HCT116 (cell line): Measurements from ENCODE around the gene ADIPOR1. TPM values are rescaled to one million over a fixed set of nuclear protein-coding genes. Genes with fewer than 3 reads are reported as not detected.
A peak's percentile ranks its signal among the peaks of the same experiment; 100 is the strongest.

Source experiments
- ATAC-seq: fragments of 200-7000 bp; cut with Tn5 transposase; 2 replicates; pipeline ENCODE4 v1.9.1; 2020; ENCODE audit warnings: mild to moderate bottlenecking, moderate library complexity
- BruUV-seq: library from RNA; stranded (reverse); fragments of 400-500 nt; replicated peaks from 2 replicates; lab custom pipeline; 2021; lab: Mats Ljungman, UMichigan
- CTCF ChIA-PET: fragments of 300-600 bp; sonication (Branson Sonifier 250); formaldehyde crosslinking; loops from one replicate; lab custom pipeline; 2021; ENCODE audit warnings: antibody characterized with exemption; lab: Charles Lee
- POLR2A ChIA-PET: fragments of 300-600, 350-600 bp; sonication (Branson Sonifier 250); formaldehyde crosslinking; loops from one replicate; lab custom pipeline; 2021; ENCODE audit warnings: antibody characterized with exemption; lab: Charles Lee
- RAD21 ChIA-PET, 2 experiments: fragments of 300-600 bp; sonication (Branson Sonifier 250); formaldehyde crosslinking; loops; one replicate each; lab custom pipeline; 2023; ENCODE audit warnings: low total read pairs in 2 of 2; ENCODE audit not compliant: uncharacterized antibody in 2 of 2, unreplicated experiment in 2 of 2, low non-redundant PET in 1 of 2; lab: Charles Lee
- DNase-seq: peaks from one replicate; pipeline ENCODE4 v3.0.0-alpha.2; 2010; ENCODE audit warnings: low read depth, low spot score
- H2AFZ ChIP-seq: fragments of 200-600 bp; shearing (Covaris generic), sonication (generic); 2 replicates; pipeline ENCODE4 v1.6.1; 2017; ENCODE audit warnings: low read depth, mixed run types, mixed read lengths, antibody characterized with exemption, low read length; ENCODE audit not compliant: poor library complexity, severe bottlenecking
- H3K27ac ChIP-seq: 2 replicates; pipeline ENCODE4 v1.5.1; 2012; ENCODE audit warnings: low read depth, low read length
- H3K27me3 ChIP-seq: fragments of 200-600 bp; sonication (generic); 2 replicates; pipeline ENCODE4 v1.6.1; 2016; ENCODE audit warnings: mixed run types, low read length, mixed read lengths; ENCODE audit not compliant: insufficient read depth
- H3K36me3 ChIP-seq, 2 experiments: fragments of 200-500 bp in 1 of 2; fragments of 200-600 bp in 1 of 2; sonication (Bioruptor generic) in 1 of 2; sonication (generic) in 1 of 2; 2 replicates each; pipeline versions ENCODE4 v1.5.1 to v1.6.1; 2014 to 2016; ENCODE audit warnings: low read length in 2 of 2, inconsistent platforms in 1 of 2, mixed read lengths in 1 of 2, mixed run types in 1 of 2; ENCODE audit not compliant: insufficient read depth in 2 of 2, control insufficient read depth in 1 of 2
- H3K4me1 ChIP-seq, 2 experiments: fragments of 200-600 bp in 1 of 2; sonication (generic) in 1 of 2; 2 replicates each; pipeline versions ENCODE4 v1.5.1 to v1.6.1; 2012 to 2017; ENCODE audit warnings: low read length in 2 of 2, inconsistent platforms in 1 of 2, mild to moderate bottlenecking in 1 of 2, mixed read lengths in 1 of 2, mixed run types in 1 of 2, moderate library complexity in 1 of 2; ENCODE audit not compliant: insufficient read depth in 2 of 2, control insufficient read depth in 1 of 2
- H3K4me2 ChIP-seq: fragments of 200-600 bp; sonication (generic); 2 replicates; pipeline ENCODE4 v1.6.1; 2017; ENCODE audit warnings: mixed run types, low read length, mixed read lengths
- H3K4me3 ChIP-seq, 2 experiments: fragments of 200-600 bp in 1 of 2; sonication (generic) in 1 of 2; replicated peaks in 1 of 2; 2 replicates each; pipeline ENCODE4 v1.5.1; 2011 to 2016; ENCODE audit warnings: low read length in 2 of 2, control low read depth in 1 of 2, low read depth in 1 of 2, mild to moderate bottlenecking in 1 of 2, mixed read lengths in 1 of 2, mixed run types in 1 of 2
- H3K79me2 ChIP-seq: fragments of 200-600 bp; sonication (generic); 2 replicates; pipeline ENCODE4 v1.6.1; 2017; ENCODE audit warnings: mild to moderate bottlenecking, mixed run types, low read length, moderate library complexity, mixed read lengths; ENCODE audit not compliant: insufficient read depth
- H3K9ac ChIP-seq: fragments of 200-600 bp; sonication (generic); 2 replicates; pipeline ENCODE4 v1.6.1; 2016; ENCODE audit warnings: low read length, mixed read lengths
- H3K9me2 ChIP-seq: fragments of 200-600 bp; sonication (generic), shearing (Covaris generic); 2 replicates; pipeline ENCODE4 v1.6.1; 2017; ENCODE audit warnings: mixed run types, mild to moderate bottlenecking, moderate library complexity; ENCODE audit not compliant: insufficient read depth
- H3K9me3 ChIP-seq, 2 experiments: fragments of 200-500 bp in 1 of 2; fragments of 200-600 bp in 1 of 2; sonication (Bioruptor generic) in 1 of 2; sonication (generic) in 1 of 2; 2 replicates each; pipeline ENCODE4 v1.6.1; 2014 to 2017; ENCODE audit warnings: low read length in 2 of 2, mixed read lengths in 2 of 2, inconsistent platforms in 1 of 2, low read depth in 1 of 2, mild to moderate bottlenecking in 1 of 2, mixed run types in 1 of 2, moderate library complexity in 1 of 2; ENCODE audit not compliant: control insufficient read depth in 1 of 2, insufficient read depth in 1 of 2
- H4K20me1 ChIP-seq: fragments of 200-600 bp; sonication (generic), shearing (Covaris generic); 2 replicates; pipeline ENCODE4 v1.6.1; 2017; ENCODE audit warnings: mixed run types, mild to moderate bottlenecking, moderate library complexity; ENCODE audit not compliant: insufficient read depth
- ATF3 ChIP-seq: IDR thresholded peaks from 2 replicates; pipeline ENCODE4 v1.6.1; 2012
- CBX3 ChIP-seq: IDR thresholded peaks from 2 replicates; pipeline ENCODE4 v1.6.1; 2012; ENCODE audit warnings: low read depth
- CEBPB ChIP-seq: IDR thresholded peaks from 2 replicates; pipeline ENCODE4 v1.6.1; 2012; ENCODE audit warnings: low read depth
- EGR1 ChIP-seq: IDR thresholded peaks from 2 replicates; pipeline ENCODE4 v1.6.1; 2012; ENCODE audit warnings: low read depth
- ELF1 ChIP-seq: IDR thresholded peaks from 2 replicates; pipeline ENCODE4 v1.6.1; 2012; ENCODE audit warnings: low read depth, borderline replicate concordance
- EZH2phosphoT487 ChIP-seq: fragments of 200-600 bp; IDR thresholded peaks from 2 replicates; pipeline ENCODE4 v1.6.1; 2018; ENCODE audit warnings: antibody characterized with exemption, borderline replicate concordance
- FOSL1 ChIP-seq: IDR thresholded peaks from 2 replicates; pipeline ENCODE4 v1.6.1; 2012; ENCODE audit warnings: low read depth
- JUND ChIP-seq: IDR thresholded peaks from 2 replicates; pipeline ENCODE4 v1.6.1; 2012
- MAX ChIP-seq: IDR thresholded peaks from 2 replicates; pipeline ENCODE4 v1.6.1; 2012
- POLR2A ChIP-seq: IDR thresholded peaks from 2 replicates; pipeline ENCODE4 v1.7.0; 2011; ENCODE audit warnings: borderline replicate concordance; ENCODE audit not compliant: insufficient read depth, insufficient read length; ENCODE audit errors: extremely low read depth
- POLR2AphosphoS5 ChIP-seq: IDR thresholded peaks from 2 replicates; pipeline ENCODE4 v1.6.1; 2011; ENCODE audit warnings: mild to moderate bottlenecking, low read depth, low read length, moderate library complexity
- RAD21 ChIP-seq: IDR thresholded peaks from 2 replicates; pipeline ENCODE4 v1.6.1; 2012; ENCODE audit warnings: low read depth, mild to moderate bottlenecking
- REST ChIP-seq: IDR thresholded peaks from 2 replicates; pipeline ENCODE4 v1.6.1; 2012; ENCODE audit warnings: low read depth
- SRF ChIP-seq: IDR thresholded peaks from 2 replicates; pipeline ENCODE4 v1.6.1; 2012; ENCODE audit warnings: low read depth
- TCF7L2 ChIP-seq: IDR thresholded peaks from 2 replicates; pipeline ENCODE4 v1.7.0; 2011; ENCODE audit warnings: borderline replicate concordance, inconsistent platforms; ENCODE audit not compliant: insufficient read depth, insufficient read length; ENCODE audit errors: extremely low read depth
- ZBTB33 ChIP-seq: IDR thresholded peaks from 2 replicates; pipeline ENCODE4 v1.6.1; 2011; ENCODE audit warnings: mild to moderate bottlenecking, low read length, moderate library complexity; ENCODE audit not compliant: insufficient replicate concordance; ENCODE audit errors: extremely low read depth
- ZFX ChIP-seq: fragments of 450-650 bp; IDR thresholded peaks from 2 replicates; pipeline ENCODE4 v1.6.1; 2017
- intact Hi-C: fragments of 100-400 bp; cut with micrococcal nuclease; formaldehyde crosslinking; loops from 2 replicates; pipeline ENCODE4 v1.10.0; 2022
- total RNA-seq: library from RNA; stranded (reverse); gene quantifications from one replicate; pipeline ENCODE4 v1.2.1, GENCODE V29; 2021; ENCODE audit not compliant: unreplicated experiment

ADIPOR1 gene
- total RNA-seq, 1 experiment from 2014 or later, result 89.8 TPM

GRCh38 chr1:202974856-202975255 is 16.7 kb upstream of the ADIPOR1 start:
- ChIA-PET POLR2A (no interaction called here), RAD21 (no interaction called here)
- H3K36me3 ChIP-seq, result no peaks in the 10 kb centered on the region
- H4K20me1 ChIP-seq, result no peaks in the 10 kb centered on the region
- no TSS peak for BruUV-seq
- H3K79me2 ChIP-seq, result no peaks in the 10 kb centered on the region
- H3K9ac ChIP-seq, result no peak overlapping the region
- ATAC-seq, result no peak
- H3K27ac ChIP-seq, result no peak overlapping the region
- H3K9me3 ChIP-seq, result no peaks in the 10 kb centered on the region
- TF ChIP-seq CBX3, result no peak
- no peak for TF ChIP-seq ZFX
- no peak for TF ChIP-seq POLR2AphosphoS5
- TF ChIP-seq SRF, result no peak
- no peak for TF ChIP-seq JUND
- TF ChIP-seq, all 23 proteins: peak for 0
- Histone ChIP-seq H3K4me3 (no peak overlapping the region), H3K27me3 (peaks cover 13% of the 10 kb centered on the region), H2AFZ (no peak overlapping the region), H3K4me2 (no peak overlapping the region), H3K4me1 (no peaks in the 10 kb centered on the region), H3K9me2 (no peaks in the 10 kb centered on the region)
- CTCF ChIA-PET, result no interaction called here
- intact Hi-C loops, result no loop called here
- no peak for DNase-seq

- Histone ChIP-seq H3K4me1 (peaks cover 5 to 16% of the 10 kb centered on the region in 2 experiments), H3K4me2 (no peak overlapping the region), H3K27me3 (peaks cover 8% of the 10 kb centered on the region; the same call in 1 of the 2 replicates), H3K79me2 (no peaks in the 10 kb centered on the region), H4K20me1 (no peaks in the 10 kb centered on the region), H3K9me3 (no peaks in the 10 kb centered on the region), H3K27ac (no peak overlapping the region), H3K9me2 (no peaks in the 10 kb centered on the region), H3K36me3 (no peaks in the 10 kb centered on the region), H3K9ac (no peak overlapping the region), H3K4me3 (no peak overlapping the region), H2AFZ (peak overlapping the region; percentile 11)
- ChIA-PET CTCF (no interaction called here), RAD21 (no interaction called here), POLR2A (no interaction called here)
- intact Hi-C loops, result no loop called here
- DNase-seq, result no peak
- BruUV-seq, result no TSS peak
- no peak for ATAC-seq
- TF ChIP-seq EZH2phosphoT487, result no peak
- TF ChIP-seq EGR1, result no peak
- no peak for TF ChIP-seq CBX3
- no peak for TF ChIP-seq ELF1
- no peak for TF ChIP-seq FOSL1
- no peak for TF ChIP-seq ZFX
- TF ChIP-seq MAX, result no peak
- no peak for TF ChIP-seq ZBTB33
- TF ChIP-seq CEBPB, result no peak
- no peak for TF ChIP-seq TCF7L2
- TF ChIP-seq RAD21, result no peak
- no peak for TF ChIP-seq ATF3
- no peak for TF ChIP-seq POLR2A
- TF ChIP-seq REST, result no peak
These were observed 13.9 kb upstream of the ADIPOR1 start for GRCh38 chr1:202972046-202972445.
